GM23338 (cell line): ENCODE data around the gene COPB2. TPM values are rescaled to one million over a fixed set of nuclear protein-coding genes. Genes with fewer than 3 reads are reported as not detected.

ENCODE experiments used
- ATAC-seq: fragments of 200-7000 bp; cut with Tn5 transposase; 3 replicates; pipeline ENCODE4 v1.9.1; 2020
- DNase-seq: peaks from one replicate; pipeline ENCODE4 v3.0.0-alpha.2; 2015; ENCODE audit warnings: low spot score
- H2AFZ ChIP-seq: fragments of 200-600 bp; sonication (generic); 2 replicates; pipeline ENCODE4 v1.8.0; 2016; ENCODE audit warnings: antibody characterized with exemption, mild to moderate bottlenecking, moderate library complexity
- H3F3A ChIP-seq: fragments of 200-600 bp; sonication (generic); replicated peaks from 2 replicates; pipeline ENCODE4 v1.8.0; 2017; ENCODE audit warnings: antibody characterized with exemption, mixed run types, low read depth
- H3K27ac ChIP-seq: fragments of 200-600 bp; sonication (generic); 2 replicates; pipeline ENCODE4 v1.6.1; 2016; ENCODE audit warnings: low read depth
- H3K27me3 ChIP-seq: fragments of 200-600 bp; sonication (generic); 2 replicates; pipeline ENCODE4 v1.8.0; 2016; ENCODE audit warnings: mild to moderate bottlenecking, mixed run types, moderate library complexity; ENCODE audit not compliant: insufficient read depth
- H3K36me3 ChIP-seq: fragments of 200-600 bp; sonication (generic); 2 replicates; pipeline ENCODE4 v1.8.0; 2016; ENCODE audit warnings: mild to moderate bottlenecking; ENCODE audit not compliant: insufficient read depth
- H3K4me1 ChIP-seq: fragments of 200-600 bp; sonication (generic); 2 replicates; pipeline ENCODE4 v1.8.0; 2016; ENCODE audit warnings: mild to moderate bottlenecking, moderate library complexity; ENCODE audit not compliant: insufficient read depth
- H3K4me2 ChIP-seq: fragments of 200-600 bp; sonication (generic); 2 replicates; pipeline ENCODE4 v1.7.1; 2017; ENCODE audit warnings: mixed run types
- H3K4me3 ChIP-seq: fragments of 200-600 bp; sonication (generic); 2 replicates; pipeline ENCODE4 v1.6.1; 2016; ENCODE audit warnings: mixed run types
- H3K79me2 ChIP-seq: fragments of 200-600 bp; sonication (generic); replicated peaks from 2 replicates; pipeline ENCODE4 v1.8.0; 2017; ENCODE audit warnings: mild to moderate bottlenecking; ENCODE audit not compliant: insufficient read depth
- H3K9me2 ChIP-seq: fragments of 200-600 bp; sonication (generic); 2 replicates; pipeline ENCODE4 v1.8.0; 2017; ENCODE audit not compliant: insufficient read depth
- H4K20me1 ChIP-seq: fragments of 200-600 bp; sonication (generic); replicated peaks from 2 replicates; pipeline ENCODE4 v1.8.0; 2017; ENCODE audit warnings: mild to moderate bottlenecking; ENCODE audit not compliant: insufficient read depth
- H3K27ac Mint-ChIP-seq: 2 replicates; pipeline ENCODE4 v1.8.0; 2020; ENCODE audit warnings: inconsistent platforms, mild to moderate bottlenecking, moderate library complexity, mixed read lengths
- H3K27me3 Mint-ChIP-seq: 3 replicates; pipeline ENCODE4 v1.8.0; 2022; ENCODE audit warnings: low read depth, mild to moderate bottlenecking, moderate library complexity, mixed read lengths, inconsistent platforms; ENCODE audit not compliant: insufficient read depth, poor library complexity
- H3K36me3 Mint-ChIP-seq: 3 replicates; pipeline ENCODE4 v1.8.0; 2021; ENCODE audit warnings: low read depth, mild to moderate bottlenecking, inconsistent platforms, moderate library complexity, mixed read lengths
- H3K4me1 Mint-ChIP-seq: 3 replicates; pipeline ENCODE4 v1.8.0; 2020; ENCODE audit warnings: mild to moderate bottlenecking, inconsistent platforms, mixed read lengths
- H3K4me3 Mint-ChIP-seq: 3 replicates; pipeline ENCODE4 v1.8.0; 2021; ENCODE audit warnings: moderate library complexity, mild to moderate bottlenecking, inconsistent platforms, mixed read lengths
- H3K9me3 Mint-ChIP-seq: 3 replicates; pipeline ENCODE4 v1.8.0; 2020; ENCODE audit warnings: moderate library complexity, mild to moderate bottlenecking, inconsistent platforms, mixed read lengths
- CTCF ChIP-seq, 2 experiments: fragments of 200-600 bp in 1 of 2; sonication (generic) in 1 of 2; conservative IDR thresholded peaks; 2 replicates each; pipeline versions ENCODE4 v1.5.1 to v1.6.1; 2016 to 2017; ENCODE audit warnings: antibody characterized with exemption in 2 of 2, low read depth in 2 of 2, mild to moderate bottlenecking in 2 of 2, moderate library complexity in 1 of 2
- ETS1 ChIP-seq: IDR thresholded peaks from 2 replicates; pipeline ENCODE4 v1.6.1; 2016; ENCODE audit warnings: antibody characterized with exemption
- EZH2 ChIP-seq: fragments of 200-600 bp; sonication (generic); IDR thresholded peaks from one replicate; pipeline ENCODE4 v1.8.0; 2017; ENCODE audit warnings: antibody characterized with exemption, mild to moderate bottlenecking, low read depth; ENCODE audit not compliant: unreplicated experiment
- EZH2phosphoT487 ChIP-seq: fragments of 200-600 bp; sonication (generic); IDR thresholded peaks from one replicate; pipeline ENCODE4 v1.8.1; 2018; ENCODE audit warnings: antibody characterized with exemption; ENCODE audit not compliant: unreplicated experiment
- JUNB ChIP-seq: IDR thresholded peaks from one replicate; pipeline ENCODE4 v1.6.1; 2016; ENCODE audit warnings: antibody characterized with exemption; ENCODE audit not compliant: unreplicated experiment
- POLR2AphosphoS5 ChIP-seq: IDR thresholded peaks from 2 replicates; pipeline ENCODE4 v1.6.1; 2016; ENCODE audit warnings: antibody characterized with exemption, low read depth
- REST ChIP-seq: IDR thresholded peaks from one replicate; pipeline ENCODE4 v1.6.1; 2018; ENCODE audit warnings: antibody characterized with exemption; ENCODE audit not compliant: unreplicated experiment
- STAT1 ChIP-seq: IDR thresholded peaks from one replicate; pipeline ENCODE4 v1.6.1; 2016; ENCODE audit warnings: antibody characterized with exemption; ENCODE audit not compliant: unreplicated experiment
- ZNF114 ChIP-seq: fragments of 250-450 bp; sonication (Bioruptor Pico); IDR thresholded peaks from 2 replicates; pipeline ENCODE4 v1.5.0; 2020; ENCODE audit warnings: mild to moderate bottlenecking, moderate library complexity
- ZNF331 ChIP-seq: fragments of 250-450 bp; sonication (Bioruptor Pico); IDR thresholded peaks from 2 replicates; pipeline ENCODE4 v1.5.0; 2020; ENCODE audit warnings: low read depth, mild to moderate bottlenecking, moderate library complexity
- polyA plus RNA-seq: library from polyadenylated mRNA; unstranded; fragments of >200 nt; fragmentation: Nextera tagmentation; extraction: Ambion mirVana; gene quantifications from 2 replicates; pipeline ENCODE4 v1.2.1, GENCODE V29; 2016
- total RNA-seq: library from RNA; depleted of rRNA; stranded (reverse); fragments of >200 nt; shearing (Covaris generic); gene quantifications from 2 replicates; pipeline ENCODE4 v1.2.3, GENCODE V29; 2014

COPB2 gene
- total and polyA plus RNA-seq, 2 experiments from 2014 or later: 48.2 to 89.1 TPM

GRCh38 chr3:139361276-139361675 is 28.2 kb downstream of the COPB2 start:
- Histone ChIP-seq H3K4me1 (no peaks in the 10 kb centered on the region), H3K27ac (no peak overlapping the region), H3K36me3 (peaks cover 45% of the 10 kb centered on the region), H2AFZ (no peak overlapping the region), H3K4me2 (no peak overlapping the region), H3K9me2 (no peaks in the 10 kb centered on the region), H3K79me2 (no peaks in the 10 kb centered on the region), H4K20me1 (peaks cover 5% of the 10 kb centered on the region; the same call in 1 of the 2 replicates), H3F3A (no peaks in the 10 kb centered on the region), H3K27me3 (no peaks in the 10 kb centered on the region), H3K4me3 (no peak overlapping the region)
- no peak for TF ChIP-seq REST
- TF ChIP-seq CTCF (conservative IDR thresholded peaks at IDR 0.05; ENCODE audit: low read depth in 2 of 2): no peak
- Mint-ChIP-seq H3K27me3 (peaks cover 1% of the 10 kb centered on the region), H3K36me3 (peaks cover 60% of the 10 kb centered on the region), H3K9me3 (no peaks in the 10 kb centered on the region), H3K4me1 (no peaks in the 10 kb centered on the region), H3K27ac (no peak overlapping the region), H3K4me3 (no peak overlapping the region)
- ATAC-seq: no peak
- DNase-seq: no peak

GRCh38 chr3:139358841-139359562 is 30.4 kb downstream of the COPB2 start:
- Histone ChIP-seq H3F3A (no peaks in the 10 kb centered on the region), H3K4me2 (no peak overlapping the region), H3K36me3 (peaks cover 39% of the 10 kb centered on the region), H4K20me1 (no peaks in the 10 kb centered on the region), H3K9me2 (no peaks in the 10 kb centered on the region), H3K27ac (no peak overlapping the region), H3K4me3 (no peak overlapping the region), H3K27me3 (no peaks in the 10 kb centered on the region), H3K4me1 (no peaks in the 10 kb centered on the region), H2AFZ (no peak overlapping the region), H3K79me2 (no peaks in the 10 kb centered on the region)
- no peak overlapping the region for H3K4me3 Mint-ChIP-seq
- no peaks in the 10 kb centered on the region for H3K4me1 Mint-ChIP-seq
- no peaks in the 10 kb centered on the region for H3K27me3 Mint-ChIP-seq
- H3K9me3 Mint-ChIP-seq: no peaks in the 10 kb centered on the region
- peaks cover 69% of the 10 kb centered on the region for H3K36me3 Mint-ChIP-seq
- ATAC-seq (no peak), DNase-seq (no peak)
- no peak overlapping the region for H3K27ac Mint-ChIP-seq
- no peak for TF ChIP-seq ETS1
- TF ChIP-seq EZH2: no peak
- TF ChIP-seq JUNB: no peak
- no peak for TF ChIP-seq REST
- TF ChIP-seq ZNF114 (CRISPR knock-in tag): no peak
- no peak for TF ChIP-seq ZNF331
- TF ChIP-seq CTCF (conservative IDR thresholded peaks at IDR 0.05; ENCODE audit: low read depth in 2 of 2): no peak
- TF ChIP-seq POLR2AphosphoS5: no peak
- TF ChIP-seq STAT1: no peak
- no peak for TF ChIP-seq EZH2phosphoT487
